GM21786 (cell line): ENCODE results near the gene EIF5A2.

Source experiments
- ATAC-seq: cut with Tn5 transposase; IDR thresholded peaks from one replicate; pipeline ENCODE4 v1.9.1; 2021; ENCODE audit not compliant: unreplicated experiment

The EIF5A2 gene

DNA sequence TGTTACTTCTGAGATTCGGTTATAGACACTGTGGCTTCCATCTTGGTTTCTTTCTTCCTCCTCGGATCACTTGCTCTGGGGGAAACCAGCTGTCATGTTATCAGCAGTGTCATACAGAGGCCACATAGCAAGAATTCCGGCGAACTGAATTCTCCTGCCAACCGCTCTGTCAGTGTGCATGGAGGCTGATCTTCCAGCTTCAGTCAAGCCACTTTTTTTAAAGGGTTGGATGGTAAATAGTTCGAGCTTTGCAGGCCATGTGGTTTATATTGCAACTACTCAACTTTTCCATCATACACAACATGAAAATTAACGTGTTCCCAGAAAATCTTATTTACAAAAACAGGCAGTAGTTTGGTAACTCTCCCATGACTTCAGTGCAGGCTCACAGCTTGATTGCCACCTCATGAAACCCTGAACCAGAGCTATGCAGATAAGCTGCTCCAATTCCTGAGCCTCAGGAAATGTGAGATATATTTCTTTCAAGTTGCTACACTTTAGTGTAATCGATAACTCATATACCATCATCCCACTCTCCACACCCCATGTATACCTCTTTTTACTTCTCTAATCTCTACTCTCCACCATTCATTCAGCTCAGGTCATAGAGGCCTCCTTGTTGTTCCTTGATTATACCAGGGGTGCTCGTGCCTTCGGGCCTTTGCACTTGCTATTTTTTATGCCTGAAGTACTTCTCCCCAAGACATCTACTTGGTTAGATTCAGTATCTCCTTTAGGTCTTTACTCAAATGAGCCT, 45.6 kb downstream of the EIF5A2 start:
- no peak for ATAC-seq

GRCh38 chr3:170858599-170858998, 49.8 kb downstream of the EIF5A2 start:
- ATAC-seq, result no peak

DNA sequence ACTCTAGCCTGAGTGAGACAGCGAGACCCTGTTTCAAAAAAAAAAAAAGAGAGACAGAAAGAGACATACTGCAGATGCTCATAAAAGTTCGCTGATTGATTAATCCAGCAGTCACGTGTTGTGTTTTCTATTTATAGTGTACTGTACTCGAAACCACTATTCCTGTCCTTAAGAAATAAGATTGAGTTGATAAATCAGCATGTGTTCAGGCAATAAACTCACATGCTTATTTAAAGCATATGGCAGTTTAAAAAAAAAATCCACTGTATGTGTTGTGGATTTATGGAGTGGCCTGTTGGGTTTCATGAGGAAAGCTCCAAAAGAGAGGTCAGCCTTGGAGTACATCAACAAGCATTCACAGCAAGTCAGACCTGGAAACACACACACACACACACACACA, 56.1 kb downstream of the EIF5A2 start:
- ATAC-seq, result no peak

- ATAC-seq, result no peak
Observed at GRCh38 chr3:170848292-170848917, 60.0 kb downstream of the EIF5A2 start.

- ATAC-seq, result no peak
Observed at GRCh38 chr3:170844377-170844776, 64.1 kb downstream of the EIF5A2 start.

GRCh38 chr3:170840291-170840859, 68.1 kb downstream of the EIF5A2 start:
- no peak for ATAC-seq

GRCh38 chr3:170839518-170840100, 68.8 kb downstream of the EIF5A2 start:
- ATAC-seq, result no peak
